HG02852 (cell line): ENCODE results near the gene PPCDC.

Experiments
- ATAC-seq: cut with Tn5 transposase; IDR thresholded peaks from one replicate; pipeline ENCODE4 v1.9.1; 2021; ENCODE audit warnings: mild to moderate bottlenecking, moderate library complexity; ENCODE audit not compliant: unreplicated experiment

The PPCDC gene

DNA sequence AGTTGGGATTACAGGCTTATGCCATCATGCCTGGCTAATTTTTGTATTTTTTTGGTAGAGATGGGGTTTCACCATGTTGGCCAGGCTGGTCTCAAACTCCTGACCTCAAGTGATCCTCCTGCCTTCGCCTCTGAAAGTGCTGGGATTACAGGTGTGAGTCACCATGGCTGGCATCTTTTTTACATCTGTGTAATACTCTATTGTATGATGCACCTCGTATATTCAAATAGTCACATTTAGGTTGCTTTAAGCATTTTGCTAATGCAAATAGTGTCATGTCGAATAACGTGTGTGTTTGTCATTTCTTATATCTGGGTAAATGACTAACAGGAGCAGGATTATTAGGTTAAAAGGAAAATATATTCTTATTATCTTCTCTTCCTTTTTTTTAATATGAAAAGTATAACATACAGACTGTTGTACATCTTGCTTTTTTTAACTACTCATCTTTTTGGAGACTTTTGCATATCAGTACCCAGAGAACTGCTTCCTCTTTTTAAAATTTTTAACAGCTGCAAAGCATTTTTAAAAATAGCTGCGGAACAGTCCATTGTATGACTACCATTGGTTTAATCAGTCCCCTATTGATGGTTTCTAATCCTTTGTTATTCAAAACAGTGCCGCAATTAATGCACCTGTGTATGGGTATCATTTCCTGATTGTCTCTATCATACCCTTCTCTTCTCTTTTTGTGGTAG is 14.6 kb upstream of the PPCDC start:
- ATAC-seq = peak; percentile 83

DNA sequence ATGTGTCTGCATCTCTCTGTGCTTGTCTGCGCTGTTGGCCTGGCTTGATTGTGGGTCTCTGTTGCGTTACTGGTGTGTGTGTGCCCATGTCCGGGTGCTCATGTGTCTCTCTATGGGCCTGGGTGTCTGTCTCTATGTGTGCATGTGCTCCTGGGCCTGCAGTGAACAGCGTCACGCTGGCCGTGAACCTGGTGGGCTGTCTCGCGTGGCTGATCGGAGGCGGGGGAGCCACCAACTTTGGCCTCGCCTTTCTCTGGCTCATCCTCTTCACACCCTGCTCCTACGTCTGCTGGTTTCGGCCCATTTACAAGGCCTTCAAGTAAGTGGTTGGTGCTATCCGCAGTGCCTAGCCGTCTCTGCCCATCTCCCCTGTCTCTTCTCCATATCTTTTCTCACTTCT is 7.0 kb upstream of the PPCDC start:
- no peak for ATAC-seq

DNA sequence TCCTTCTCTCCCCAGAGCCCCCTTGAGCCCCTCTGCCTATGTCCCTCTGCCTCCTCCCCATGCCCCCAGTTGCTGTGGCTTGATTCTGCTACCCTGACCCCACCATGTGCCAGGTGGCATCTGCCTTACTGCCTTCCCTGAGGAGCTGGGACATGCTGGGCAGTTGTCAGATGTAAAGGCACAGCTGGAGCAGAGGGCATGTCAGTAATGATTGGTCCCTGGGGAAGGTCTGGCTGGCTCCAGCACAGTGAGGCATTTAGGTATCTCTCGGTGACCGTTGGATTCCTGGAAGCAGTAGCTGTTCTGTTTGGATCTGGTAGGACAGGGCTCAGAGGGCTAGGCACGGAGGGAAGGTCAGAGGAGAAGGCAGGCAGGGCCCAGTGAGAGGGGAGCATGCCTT is 3.5 kb upstream of the PPCDC start:
- no peak for ATAC-seq

DNA sequence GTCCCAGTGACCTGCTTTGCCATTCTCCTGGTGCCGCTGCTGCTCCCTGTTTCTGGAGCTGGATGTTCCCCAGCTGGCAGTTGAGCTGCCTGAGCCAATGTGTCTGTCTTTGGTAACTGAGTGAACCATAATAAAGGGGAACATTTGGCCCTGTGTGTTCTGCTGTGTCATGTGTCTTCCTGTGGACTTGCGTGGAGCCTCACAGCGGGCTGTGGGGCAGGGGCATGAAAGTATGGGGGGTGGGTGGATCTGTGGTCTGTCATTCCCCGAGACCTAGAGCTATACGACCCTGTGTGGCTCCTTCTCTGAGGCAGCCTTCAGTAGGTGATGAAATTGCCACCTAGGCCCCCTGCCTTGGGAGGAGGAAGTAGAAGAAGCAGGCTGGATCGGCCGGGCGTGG is 2.0 kb upstream of the PPCDC start:
- ATAC-seq = no peak

DNA sequence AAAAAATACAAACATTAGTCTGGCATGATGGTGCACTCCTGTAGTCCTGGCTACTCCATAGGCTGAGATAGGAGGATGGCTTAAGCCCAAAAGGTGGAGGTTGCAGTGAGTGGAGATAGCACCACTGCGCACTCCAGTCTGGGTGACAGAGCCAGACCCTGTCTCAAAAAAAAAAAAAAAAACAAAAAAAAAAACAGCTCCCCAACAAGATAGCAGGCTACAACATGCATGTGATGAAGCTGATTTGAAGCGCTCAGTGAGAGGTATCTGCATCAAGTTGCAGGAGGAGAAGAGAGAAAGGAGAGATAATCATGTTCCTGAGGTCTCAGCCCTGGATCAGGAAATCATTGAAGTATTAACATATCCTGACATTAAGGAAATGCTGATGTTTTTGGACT is 608 bp upstream of the PPCDC start:
- no peak for ATAC-seq

DNA sequence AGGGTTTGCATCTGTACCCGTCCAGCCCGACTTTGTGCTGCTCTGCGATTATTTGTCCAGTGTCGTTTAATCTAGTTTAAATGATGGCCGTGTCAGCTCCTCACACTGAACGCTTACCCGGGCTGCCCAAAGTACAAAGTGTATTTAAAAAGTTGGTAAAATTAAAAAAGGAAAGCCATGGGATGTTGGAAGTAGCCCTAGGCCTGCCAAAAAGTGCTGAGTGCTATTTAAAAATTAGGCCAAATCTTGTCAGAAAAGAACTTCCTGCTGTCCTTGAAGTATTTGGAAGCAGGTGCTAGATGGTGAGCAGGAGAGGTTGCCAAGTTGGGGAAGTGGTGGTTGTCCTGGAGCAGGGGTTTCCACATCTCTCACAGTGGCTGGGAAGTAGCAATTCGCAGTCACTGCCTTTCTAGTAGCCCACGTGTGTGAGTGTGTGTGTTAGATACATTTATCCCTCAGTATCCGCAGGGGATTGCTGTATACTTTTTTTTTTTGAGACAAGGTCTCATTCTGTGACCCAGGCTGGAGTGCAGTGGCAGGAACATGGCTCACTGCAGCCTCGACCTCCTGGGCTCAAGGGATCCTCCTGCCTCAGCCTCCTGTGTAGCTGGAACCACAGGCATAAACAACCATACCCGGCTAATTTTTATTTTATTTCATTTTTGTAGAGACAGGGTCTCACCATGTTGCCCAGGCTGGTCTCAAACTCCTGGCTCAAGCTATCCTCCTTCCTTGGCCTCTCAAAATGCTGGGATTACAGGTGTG is 664 bp downstream of the PPCDC start:
- no peak for ATAC-seq

DNA sequence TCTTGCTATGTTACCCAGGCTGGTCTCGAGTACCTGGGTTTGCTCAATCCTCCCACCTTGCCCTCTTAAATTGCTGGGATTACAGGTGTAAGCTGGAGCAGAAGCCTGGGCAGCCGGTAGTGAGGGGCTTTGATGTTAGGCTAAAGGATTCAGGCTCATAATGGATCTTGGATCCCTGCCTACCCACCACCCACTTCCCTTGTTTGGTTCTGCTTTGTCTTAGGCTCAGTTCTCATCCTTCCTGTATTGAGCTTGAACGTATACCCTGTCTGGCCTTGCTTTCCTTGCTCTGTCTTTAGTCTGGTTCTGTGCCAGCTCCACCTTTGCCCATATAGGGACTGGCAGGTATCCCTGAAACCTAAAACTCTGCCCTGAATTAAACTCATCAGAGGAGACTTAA is 1.7 kb downstream of the PPCDC start:
- no peak for ATAC-seq

DNA sequence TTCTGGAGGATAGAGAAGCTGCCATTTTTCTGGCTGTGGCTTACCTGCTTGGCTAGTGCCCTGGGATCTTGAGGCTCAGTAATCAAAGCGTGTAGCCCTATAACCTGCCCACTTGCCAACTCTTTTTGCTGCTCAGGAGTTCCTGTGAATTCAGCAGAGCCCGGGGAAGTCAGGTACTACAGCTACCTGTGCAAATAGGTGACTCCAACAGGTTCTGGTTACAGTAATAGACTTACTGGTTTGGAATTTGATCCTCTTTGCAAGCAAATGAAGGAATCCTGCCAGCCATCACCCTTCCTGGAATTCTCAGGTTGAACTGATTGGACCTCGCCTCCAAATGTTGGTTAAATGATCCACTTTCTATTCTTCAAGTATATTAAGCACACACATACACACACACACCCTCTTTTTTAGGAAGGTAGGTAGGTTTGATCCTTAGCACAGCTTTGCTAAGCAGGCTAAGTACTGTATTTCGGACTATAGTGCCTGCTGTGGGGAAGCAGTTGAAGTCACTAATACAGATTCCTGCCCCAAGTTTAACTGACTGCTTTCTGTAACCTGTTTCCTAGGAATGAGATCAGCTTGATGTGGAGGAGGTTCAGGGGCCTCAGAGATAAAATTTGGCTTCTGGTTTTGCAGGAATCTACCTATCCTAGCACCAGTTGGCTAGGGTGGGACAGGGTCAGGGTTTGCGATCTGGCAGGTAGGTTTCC is 2.3 kb downstream of the PPCDC start:
- ATAC-seq = no peak

DNA sequence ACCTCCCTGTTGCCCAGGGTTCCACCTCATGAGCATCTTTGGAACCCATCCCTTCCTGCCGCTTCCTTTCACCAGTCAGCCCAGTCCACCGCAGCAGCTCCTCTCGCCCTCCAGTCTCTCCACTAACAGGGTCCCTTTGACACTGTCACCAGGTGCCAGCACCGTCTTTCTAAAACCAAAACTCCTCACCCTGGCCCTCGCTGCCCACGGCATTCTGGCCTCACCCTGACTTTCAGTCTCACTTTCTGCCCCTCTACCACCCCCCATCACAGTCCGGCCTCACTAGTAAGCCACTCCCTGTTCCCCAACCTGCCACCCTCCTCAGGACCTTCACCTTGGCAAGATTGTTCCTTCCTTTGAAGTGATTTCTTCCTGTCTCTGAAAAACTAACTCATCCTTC is 4.2 kb downstream of the PPCDC start:
- ATAC-seq = no peak

DNA sequence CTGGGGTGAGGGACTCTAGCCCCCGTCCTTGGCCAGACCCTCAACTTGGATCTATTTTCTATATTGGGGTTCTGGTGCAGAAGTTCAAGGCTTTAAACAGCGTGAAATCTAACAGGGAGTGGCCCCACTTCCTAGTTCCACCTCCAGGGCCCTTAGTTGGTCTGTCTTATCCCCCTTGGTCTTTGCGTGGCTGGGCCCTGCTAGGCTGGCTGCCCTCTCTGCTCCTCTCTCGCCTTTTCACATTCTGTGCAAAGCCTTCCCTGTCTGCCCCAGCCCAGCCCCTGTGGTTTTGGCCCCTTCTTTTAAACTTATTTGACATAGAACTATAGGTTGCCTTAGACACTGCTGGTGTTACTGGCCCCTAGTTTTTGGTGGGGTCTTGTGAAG is 5.6 kb downstream of the PPCDC start:
- peak; percentile 15 for ATAC-seq

DNA sequence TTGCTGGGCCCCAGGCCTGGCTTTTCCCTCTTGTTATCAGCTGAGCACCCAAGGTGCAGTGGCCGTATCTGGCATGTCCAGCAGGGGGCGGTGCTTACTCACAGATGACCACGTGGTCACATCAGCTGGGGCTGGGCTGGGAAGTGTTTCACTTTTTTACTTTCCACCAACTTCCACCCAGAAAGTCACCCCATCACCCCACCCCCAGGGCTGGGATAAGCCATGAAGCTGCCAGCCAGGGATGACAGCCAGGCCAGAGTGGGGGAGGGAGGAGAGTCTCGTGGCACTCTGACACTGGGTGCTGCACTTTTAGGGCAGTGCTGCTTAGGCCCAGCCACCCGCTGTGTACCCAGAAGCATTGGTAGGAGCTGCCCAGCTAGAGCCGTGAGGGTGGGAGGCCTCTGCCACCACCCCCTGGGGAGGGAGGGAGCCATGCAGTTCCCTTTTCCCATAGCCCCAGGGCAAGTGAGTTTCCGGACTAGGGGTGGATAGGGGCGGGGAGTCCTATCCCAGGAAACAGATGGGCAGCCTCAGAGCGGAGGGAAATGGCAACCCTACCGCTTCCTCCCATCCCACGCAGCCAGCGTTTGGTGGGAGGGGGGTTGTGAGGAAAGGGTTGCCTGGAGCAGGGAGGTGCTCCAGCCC is 6.1 kb downstream of the PPCDC start:
- peak; percentile 64 for ATAC-seq

DNA sequence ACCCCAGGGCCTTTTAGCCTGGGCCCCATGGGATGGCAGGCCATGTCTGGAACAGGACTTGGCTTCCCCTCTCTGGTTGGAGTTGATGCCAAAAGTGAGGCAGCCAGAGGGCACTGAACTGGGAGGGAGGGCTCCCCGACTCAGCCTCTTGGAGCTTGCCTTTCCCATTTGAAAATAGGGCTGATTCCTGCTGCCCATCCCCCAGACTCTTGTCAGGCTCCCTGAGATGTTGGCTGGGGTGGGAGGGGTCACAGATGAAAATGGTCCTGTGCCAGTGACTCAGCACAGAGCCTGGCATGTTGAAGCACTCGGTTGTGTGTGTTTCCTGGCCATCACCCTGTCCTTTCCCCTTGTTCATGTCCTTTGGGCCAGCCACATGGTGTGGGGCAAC is 6.6 kb downstream of the PPCDC start:
- ATAC-seq = no peak

DNA sequence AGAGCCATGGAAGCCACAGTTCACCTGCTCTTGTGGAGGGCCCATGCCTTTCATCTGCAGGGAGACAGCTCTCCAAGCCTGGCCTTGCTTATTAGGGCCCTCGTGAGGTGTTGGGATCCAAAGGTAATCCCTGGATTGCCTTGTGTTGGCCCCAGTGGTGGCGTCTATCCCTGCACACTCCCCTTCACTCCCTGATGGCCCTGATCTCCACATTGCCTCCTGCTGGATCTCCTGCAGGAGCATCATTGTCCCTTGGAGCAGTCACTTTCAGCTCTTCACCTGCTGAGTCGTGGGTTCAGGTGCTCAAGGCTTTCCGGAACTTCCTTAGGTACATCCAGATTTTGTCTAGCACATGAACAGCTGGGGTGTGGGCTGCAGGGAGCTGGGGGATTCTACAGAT is 7.0 kb downstream of the PPCDC start:
- no peak for ATAC-seq

DNA sequence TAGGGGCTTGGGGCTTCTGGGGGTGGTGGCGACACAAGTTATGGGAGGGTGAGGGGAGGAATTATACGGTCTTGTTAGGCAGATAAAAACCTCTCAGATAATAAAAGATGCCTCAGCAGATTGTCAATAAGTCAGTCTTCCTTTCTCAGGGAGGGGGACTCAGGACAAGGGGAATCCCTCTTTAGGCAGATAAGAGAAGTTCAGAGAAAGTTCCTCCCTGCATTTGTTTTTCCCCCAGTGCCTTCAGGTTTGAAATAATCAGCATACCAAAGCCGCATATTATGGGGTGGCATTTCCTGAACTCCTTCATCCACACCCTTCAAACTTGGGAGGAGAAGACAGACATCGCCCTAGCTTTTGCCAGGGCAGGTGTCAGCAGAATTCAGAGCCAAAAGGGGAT is 8.5 kb downstream of the PPCDC start:
- no peak for ATAC-seq

DNA sequence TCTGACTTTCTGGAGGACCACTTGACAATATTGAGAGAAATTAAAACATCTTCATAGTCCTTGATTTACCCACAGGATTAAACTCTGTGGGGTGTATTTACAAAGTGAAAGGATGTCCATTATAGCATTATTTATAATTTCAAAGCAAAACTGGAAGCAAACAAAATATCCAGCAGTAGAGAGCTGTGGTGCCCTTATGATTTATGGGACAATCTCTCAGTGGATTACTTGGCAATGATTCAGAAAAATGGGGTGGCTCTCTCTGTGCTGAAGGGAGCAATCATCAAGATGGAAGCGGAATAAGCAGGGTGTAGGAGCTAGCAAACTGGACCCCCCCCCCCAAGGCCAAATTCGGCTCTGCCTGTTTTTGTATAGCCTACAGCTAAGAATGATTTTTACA is 9.0 kb downstream of the PPCDC start:
- no peak for ATAC-seq

DNA sequence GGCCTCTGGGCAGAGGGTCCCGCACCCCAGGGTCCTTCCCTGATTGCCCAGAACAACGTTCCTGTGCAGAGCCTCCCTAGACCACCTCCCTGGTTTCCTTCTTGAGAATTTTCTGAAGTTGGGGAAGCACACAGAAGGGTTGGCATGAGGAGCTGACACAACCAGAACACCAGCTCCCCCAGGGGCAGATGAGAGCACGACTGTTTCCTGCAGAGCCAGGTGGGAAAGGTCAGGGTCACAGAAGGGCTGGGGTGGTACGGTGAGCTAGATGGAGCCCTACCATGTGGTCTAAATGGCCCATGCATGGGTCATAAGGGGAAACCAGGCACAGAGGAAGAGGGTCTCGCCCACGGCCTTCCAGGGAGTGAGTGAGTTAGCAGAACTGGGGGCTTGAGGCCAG is 10.4 kb downstream of the PPCDC start:
- no peak for ATAC-seq

DNA sequence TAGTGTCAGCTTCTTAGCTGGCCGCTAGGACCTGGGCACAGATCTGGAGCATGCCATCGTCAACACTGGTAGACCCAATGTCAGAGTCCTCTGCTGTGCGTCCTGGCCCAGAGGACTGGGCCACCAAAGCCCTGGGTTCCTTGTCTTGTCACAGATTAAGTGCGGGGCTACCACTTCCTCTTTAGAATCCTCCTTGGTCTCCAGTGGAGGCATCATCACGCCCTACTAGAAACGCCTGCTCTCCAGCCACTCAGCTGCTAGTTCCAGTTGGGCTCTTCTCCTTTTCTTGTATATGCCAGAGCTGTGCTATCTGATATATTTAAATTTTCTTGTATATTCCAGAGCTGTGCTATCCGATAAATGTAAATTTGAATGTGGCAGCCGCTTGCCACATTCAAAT is 11.2 kb downstream of the PPCDC start:
- ATAC-seq = no peak

DNA sequence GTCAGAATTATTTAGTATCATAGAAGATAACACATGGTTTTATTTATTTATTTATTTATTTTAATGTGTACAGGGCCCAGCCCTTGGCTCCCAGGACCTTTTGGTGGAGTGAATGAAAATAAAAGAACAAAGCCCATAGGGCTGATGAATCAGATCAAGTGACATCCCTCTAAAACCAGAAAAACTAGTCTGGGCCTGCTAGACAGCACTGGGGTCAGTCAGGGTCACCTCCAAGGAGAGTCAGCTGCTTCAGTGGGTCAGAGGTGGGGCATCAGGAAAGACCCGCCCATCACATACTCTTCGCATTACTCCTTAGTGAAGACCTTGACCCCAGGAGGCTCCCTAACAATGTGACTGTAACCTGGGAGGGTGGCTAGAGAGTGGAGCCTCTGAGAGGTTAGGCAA is 12.8 kb downstream of the PPCDC start:
- no peak for ATAC-seq

DNA sequence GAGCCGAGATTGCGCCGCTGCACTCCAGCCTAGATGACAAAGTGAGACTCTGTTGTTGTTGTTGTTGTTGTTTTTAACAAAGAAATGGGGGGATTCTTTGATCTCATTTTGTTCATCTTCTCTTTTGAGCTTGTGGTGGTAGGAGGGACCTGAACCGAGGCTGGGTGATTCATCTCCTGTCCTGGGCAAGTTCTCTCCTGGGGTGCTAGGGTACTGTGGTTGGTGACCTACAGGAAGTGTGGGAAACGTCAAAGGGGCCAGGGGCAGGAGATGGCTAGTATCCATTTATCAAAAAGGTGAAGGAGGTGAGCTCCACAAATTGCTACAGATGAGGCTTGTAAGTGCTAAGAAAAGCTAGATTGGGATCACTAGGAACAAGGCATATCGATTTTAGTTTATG is 14.3 kb downstream of the PPCDC start:
- ATAC-seq = no peak

DNA sequence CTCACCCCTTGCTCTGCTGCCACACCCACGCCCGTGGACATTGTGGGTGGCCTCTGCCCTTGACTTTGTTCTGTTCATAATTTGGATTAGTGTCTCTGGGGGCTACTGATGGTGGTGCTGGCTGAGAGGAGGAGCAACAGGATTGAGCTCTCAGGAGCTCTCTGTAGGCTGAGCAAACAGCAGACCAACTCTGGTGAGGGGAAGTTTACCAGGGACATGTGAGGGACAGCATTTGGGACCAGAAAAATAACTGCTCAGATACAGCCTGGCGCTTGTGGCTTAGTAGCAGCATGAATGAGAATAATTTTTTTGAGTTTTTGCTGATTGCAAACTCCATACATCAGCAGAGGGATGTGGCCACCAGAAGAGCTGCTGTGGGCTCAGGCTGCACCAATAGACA is 14.8 kb downstream of the PPCDC start:
- no peak for ATAC-seq

DNA sequence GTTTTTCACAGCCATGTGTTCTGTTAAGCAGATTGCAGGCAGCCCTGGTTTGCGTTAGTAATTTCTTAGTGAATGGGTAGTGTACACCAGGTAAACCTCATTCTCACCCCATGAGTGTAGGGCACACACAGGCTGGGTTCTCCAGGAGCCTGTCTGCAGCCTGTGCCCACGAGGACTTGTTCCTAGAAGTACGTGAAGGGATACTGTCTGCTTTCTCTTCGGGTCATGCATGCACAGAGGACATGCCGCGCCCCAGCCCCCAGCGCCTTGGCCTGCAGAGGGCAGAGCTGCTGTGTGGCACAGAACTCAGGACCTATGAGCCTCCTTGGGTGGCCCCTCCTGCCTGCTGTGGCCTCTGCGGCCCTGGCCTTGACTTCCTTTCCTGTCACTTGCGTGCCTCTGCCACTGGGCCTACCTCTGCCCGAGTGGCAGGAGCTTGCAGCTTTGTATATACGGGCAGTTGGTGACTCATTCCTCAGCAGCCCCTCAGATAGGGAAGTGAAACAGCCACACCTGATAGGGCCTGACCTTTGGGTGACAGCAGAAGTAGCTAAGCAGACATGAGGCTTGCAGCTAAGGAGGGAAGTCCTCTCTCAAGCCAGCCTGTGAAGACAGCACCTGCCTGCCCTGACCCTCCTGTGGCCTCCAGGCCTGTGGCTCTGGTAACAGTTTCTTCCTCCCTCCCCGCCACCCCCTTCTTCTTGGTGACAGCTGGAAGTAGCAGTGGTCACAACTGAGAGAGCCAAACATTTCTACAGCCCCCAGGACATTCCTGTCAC is 19.5 kb downstream of the PPCDC start:
- peak; percentile 73 for ATAC-seq
